ENCODE data around the gene CD2AP.
A peak's percentile ranks its signal among the peaks of the same experiment; 100 is the strongest.
"Not testable (repeated sequence)": the region's sequence is repeated elsewhere in the genome, so short reads cannot be mapped to it uniquely, and the experiment has no call there.

CD2AP gene, protein sequence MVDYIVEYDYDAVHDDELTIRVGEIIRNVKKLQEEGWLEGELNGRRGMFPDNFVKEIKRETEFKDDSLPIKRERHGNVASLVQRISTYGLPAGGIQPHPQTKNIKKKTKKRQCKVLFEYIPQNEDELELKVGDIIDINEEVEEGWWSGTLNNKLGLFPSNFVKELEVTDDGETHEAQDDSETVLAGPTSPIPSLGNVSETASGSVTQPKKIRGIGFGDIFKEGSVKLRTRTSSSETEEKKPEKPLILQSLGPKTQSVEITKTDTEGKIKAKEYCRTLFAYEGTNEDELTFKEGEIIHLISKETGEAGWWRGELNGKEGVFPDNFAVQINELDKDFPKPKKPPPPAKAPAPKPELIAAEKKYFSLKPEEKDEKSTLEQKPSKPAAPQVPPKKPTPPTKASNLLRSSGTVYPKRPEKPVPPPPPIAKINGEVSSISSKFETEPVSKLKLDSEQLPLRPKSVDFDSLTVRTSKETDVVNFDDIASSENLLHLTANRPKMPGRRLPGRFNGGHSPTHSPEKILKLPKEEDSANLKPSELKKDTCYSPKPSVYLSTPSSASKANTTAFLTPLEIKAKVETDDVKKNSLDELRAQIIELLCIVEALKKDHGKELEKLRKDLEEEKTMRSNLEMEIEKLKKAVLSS

DNA sequence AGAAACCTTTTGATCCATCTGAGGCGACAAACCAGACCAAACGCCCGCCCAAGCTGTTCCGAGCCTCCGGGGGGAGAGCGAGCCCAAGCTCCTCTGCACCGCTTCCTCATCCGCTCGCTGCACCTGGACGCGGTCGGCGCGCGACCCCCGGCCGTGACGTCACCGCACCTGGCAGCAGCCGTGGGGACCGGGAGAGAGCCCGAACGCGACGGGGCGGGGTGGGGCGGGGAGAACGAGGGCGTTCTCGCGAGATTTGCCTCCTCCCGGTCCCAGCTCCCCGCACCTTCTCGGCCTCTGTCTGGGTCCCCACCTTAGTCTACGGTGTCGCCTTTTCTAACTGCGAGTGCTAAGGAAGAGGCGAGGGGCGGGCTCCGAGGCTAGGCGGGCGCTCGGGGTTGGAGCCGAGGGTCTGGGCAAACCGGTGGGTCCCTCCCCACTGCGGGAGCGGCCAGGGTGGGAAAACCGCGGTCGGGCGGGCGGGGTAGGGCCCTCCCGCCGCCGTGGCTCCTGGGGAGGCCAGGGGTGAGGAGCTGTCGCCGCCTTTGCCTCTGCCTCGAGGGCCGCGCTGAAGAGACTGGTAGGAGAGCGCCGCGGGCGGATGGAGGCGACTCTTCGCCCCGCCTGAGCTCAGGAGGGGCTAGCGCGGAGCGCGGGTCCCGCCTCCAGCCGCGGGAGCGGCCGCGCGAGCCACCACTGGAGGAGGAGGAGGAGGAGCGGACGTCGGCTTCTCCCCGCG, at the start of gene CD2AP:
Gene CD2AP, plus strand, starts transcription at position 293 of the 736 bp plus-strand sequence. CDS start 456 bp downstream, outside the sequence.
- DNase-seq = peak; percentile 71 to 77

DNA sequence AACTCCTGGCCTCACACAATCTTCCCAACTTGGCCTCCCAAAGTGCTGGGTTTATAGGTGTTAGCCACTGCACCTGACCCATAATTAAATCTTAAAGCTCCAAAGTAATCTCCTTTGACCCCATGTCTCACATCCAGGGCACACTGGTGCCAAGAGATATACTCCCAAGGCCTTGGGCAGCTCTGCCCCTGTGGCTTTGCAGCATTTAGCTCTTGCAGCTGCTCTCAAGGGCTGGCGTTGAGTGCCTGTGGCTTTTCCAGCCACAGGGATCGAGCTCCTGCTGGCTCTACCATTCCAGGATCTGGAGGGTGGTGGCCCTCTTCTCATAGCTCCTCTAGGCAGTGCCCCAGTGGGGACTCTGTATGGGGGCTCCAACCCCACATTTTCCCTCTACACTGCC, 49.3 kb upstream of the CD2AP start:
- DNase-seq = no peak

DNA sequence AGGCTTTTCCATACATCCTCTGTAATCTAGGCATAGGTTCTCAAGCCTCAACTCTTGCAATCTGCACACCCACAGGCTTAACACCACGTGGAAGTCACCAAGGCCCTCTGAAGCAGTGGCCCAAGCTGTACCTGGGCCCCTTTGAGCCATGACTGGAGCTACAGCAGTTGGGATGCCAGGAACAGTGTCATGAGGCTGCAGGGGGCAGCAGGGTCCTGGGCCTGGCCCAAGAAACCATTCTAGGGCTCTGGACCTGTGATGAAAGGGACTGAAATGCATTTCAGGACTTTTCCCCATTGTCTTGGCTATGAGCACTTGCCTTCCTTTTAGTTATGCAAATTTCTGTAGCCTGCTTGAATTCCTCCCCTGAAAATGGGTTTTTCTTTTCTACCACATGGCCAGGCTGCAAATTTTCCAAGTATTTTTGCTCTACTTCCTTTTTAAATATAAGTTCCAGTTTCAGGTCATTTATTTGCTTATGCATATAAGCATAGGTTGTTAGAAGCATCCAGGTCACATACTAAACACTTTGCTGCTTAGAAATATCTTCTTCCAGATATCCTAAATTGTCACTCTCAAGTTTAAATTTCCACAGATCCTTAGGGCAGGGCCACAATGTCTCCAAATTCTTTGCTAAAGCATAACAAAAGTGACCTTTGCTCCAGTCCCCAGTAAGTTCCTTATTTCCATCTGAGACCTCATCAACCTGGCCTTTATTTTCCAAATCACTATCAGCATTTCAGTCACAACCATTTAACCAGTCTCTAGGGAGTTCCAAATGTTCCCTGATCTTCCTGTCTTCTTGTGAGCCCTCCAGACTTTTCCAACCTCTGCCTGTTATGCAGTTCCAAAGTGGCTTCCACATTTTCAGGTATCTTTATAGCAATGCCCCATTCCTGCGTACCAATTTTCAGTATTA, 48.6 kb upstream of the CD2AP start:
- DNase-seq = no peak

DNA sequence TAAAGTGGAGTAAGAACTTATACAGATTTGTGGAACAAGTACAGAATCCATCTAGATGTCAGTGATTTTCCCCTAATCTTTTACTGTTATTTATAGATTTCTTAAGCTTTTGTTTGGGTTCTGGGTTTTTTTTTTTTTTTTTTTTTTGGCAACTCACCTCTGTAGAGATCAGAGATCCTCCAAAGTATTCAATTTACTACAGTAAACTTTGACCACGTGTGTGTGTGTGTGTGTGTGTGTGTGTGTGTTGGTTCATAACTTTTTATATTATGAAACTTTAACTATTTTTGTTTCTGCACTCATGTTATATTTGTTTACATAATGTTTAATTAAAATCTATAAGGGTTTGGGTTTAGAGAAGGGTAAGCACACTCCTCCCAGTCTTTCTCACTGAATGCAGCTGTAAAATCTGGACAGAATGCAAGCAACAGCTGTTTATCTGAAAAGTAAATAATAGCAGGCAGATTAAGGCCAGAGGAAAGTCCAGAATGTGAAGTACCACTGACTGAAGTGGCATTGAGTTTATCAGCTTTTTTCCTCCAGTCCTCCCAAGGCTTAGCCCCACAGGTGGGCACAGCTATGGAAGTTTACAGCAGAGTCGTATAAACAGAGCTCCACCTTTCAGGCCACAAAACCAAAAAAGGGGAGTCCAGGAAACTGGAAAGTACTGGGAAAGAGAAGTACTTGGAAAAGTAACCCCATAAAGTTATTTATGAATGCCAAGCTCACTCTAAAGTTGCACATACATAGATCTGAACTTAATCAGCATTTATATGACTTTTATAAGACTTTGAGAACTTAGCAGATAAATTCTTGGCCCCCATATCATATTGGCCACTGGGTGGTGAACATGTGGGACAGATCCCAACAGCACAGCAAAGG, 43.0 kb upstream of the CD2AP start:
- DNase-seq = no peak

DNA sequence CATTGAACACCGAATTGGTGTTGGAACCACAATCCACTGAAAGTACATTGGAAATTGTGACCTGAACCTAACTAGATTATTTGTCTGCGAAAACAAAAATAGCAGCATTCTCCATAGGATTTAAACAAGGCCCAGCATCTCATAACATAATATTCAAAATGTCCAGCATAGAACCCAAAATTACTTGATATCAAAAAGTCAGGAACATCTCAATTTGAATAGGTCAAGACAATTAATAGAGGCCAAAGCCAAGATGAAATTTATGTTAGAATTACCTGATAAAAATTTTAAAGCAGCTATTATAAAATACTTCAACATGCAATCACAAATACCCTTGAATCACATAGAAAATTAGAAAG, 42.4 kb upstream of the CD2AP start:
- no peak for DNase-seq

DNA sequence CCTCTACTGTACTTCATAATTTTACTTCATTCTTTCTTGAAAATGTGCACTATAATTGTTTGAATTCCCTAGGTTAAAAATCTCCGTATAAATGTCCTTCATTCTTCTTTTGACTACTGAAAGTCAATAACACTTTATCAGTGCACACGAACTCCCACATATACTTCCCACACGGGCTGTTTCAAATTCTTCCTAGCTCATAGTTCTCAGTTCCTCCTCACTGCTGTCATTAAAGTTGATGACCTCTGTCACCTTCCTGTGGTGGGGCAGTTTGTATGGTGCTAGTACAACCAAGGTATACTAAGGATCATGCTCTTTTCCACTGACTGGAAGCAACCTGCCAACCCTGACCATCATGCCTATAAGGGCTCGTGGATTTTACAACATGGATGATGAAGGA, 40.0 kb upstream of the CD2AP start:
- no peak for DNase-seq

DNA sequence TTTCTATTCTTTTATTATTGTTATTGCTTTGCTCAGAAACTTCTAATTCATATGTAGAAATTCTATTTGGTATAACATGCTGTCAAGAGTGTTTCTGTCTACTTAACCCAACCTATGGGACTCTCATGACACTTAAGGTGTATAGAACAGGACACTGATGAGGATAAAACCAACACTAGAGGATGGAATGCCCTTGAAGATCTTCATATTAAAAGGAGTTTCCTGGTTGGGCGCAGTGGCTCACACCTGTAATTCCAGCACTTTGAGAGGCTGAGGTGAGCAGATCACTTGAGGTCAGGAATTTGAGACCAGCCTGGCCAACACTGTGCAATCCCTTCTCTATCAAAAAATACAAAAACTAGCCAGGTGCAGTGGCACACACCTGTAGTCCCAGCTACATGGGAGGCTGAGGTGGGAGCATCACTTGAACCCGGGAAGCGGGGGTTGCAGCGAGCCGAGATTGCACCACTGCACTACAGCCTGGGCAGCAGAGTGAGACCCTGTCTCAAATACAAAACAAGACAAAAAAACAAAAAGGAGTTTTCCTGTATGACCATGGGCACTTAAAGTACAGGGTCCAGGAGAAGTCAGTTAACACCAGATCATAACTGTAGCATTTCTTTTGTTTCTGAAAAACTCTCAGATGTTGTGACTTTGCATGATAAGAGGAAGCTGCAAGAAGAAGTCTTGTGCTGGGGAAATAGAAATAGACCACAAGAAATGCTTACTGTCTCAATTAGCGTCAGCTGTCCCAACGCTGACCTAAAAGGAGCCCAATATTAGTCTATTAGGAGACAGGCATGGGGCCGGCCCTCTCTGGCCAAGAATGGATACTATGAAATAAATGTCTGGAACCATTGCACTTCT, 38.9 kb upstream of the CD2AP start:
- DNase-seq = peak; percentile 50 to 52

DNA sequence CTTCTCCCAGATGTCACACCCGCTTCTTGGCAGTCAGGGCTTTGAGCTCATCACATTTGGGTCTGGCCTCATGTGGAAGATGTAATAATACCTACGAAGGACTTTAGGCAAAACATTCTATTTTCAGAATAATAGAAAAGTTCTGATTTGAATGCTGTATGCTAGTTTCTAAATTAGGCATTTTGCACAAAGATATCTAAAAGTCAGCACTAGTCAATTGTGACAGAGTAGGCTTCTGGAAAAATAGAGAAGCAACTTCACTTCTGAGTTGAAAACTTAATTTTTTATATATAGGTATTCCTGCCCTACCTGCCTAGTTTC, 38.3 kb upstream of the CD2AP start:
- no peak for DNase-seq

DNA sequence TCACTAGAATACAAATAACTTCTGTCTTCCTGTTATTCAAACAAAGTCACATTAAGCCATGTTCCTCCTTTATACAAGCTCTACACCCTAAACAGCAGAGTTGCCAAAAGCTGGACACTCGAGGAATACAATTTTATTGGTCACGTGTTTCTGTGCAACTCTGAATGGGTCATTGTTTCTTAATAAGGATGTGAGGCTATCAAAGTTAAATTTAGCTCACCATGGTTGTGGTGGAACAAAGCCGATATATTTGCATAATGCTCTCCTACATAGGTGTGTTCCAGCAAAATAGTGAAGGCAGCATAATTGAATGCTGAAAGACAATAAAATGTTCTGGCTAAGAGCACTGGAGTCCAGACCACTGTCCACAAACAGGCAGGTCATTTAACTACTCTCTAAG, 36.9 kb upstream of the CD2AP start:
- DNase-seq = no peak

DNA sequence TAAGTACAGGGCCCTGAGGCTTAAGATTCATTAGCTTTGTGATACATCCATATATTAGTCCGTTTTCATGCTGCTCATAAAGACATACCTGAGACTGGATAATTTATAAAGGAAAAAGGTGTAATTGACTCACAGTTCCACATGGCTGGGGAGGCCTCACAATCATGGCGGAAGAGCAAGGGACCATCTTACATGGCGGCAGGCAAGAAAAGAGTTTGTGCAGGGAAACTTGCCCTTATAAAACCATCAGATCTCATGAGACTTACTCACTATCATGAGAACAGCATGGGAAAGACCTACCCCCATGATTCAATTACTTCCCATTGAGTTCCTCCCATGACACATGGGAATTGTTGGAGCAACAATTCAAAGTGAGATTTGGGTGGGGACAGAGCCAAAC, 32.6 kb upstream of the CD2AP start:
- DNase-seq = not testable (repeated sequence)

DNA sequence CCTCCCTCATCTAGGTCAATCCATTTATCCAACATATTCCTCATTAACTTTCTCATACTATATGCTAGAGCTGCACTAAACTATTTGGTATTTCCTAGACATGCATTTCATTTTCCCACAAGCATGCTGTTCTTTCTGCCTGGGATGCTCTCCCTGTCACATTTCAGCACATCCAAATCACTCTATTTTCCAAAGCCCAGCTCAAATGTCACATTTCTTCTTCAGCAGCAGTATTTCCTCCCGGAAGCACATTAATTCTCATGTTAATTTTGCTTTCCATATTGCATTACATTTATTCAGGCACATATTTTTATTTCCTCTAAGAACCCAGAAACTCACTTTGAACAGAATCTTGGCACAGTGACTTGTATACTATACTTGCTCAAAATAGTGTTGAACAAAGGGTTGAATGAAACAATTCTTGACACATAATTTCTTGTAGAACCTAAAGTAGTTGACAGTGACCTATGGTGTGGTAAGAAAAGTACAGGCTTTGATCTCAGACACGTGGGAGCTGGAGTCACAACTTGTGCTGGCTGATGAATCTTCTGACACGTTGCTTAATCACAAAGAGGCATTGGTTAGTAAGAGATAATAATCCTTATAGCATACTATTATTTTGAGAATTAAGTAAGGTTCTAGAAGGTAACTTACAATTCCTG, 30.8 kb upstream of the CD2AP start:
- DNase-seq = no peak

DNA sequence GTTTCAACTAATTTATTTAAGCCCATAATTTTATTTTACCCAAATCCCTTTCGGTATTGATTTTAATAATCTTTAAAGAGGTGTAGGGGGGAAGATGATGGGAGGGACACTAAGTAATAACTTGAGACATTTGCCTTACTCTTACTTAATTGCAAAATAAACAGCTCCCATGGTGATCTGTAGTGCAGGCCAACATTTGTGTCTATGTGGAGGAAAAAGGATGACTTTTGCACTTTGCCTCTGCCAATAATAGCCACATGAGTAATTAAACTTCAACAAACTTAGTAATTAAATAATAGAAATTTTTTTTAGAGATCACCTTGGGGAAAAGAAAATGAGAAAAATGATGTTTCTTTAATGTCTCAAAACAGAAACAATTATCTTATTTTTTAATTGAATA, 29.9 kb upstream of the CD2AP start:
- DNase-seq = no peak

DNA sequence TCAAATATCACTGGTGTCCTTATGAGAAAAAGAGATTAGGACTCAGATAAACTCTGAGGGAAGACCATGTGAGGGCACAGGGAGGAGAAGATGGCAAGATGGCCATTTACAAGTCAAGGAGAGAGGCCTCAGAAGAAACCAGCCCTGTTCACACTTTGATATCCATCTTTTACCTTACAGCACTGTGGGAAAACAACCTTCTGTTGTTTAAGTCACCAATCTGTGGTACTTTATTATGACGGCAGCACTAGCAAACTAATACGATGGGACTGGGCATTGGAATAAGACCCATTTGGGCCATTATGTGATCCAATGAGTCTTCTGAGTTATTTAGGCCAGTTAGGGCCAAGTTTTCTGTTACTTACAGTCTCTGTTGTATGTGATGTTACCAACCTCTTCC, 26.4 kb upstream of the CD2AP start:
- DNase-seq = no peak

DNA sequence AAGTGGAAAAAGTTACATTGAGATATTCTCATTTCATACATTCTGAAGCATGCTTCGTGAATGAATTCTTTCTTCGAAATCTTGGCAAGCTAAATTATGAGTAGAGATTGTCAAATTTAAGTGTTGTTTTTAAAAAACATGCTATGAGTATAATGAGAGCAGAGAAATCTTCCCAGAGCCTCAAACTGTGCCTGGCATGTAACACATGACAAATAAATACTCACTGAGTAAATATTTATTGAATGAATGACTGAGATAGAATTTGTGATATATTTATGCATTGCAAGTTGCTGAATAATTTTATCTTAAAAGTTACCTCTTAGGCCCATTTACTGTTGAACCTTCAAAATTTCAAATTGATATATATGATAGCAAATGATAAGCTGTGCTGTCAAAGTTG, 24.7 kb upstream of the CD2AP start:
- no peak for DNase-seq

DNA sequence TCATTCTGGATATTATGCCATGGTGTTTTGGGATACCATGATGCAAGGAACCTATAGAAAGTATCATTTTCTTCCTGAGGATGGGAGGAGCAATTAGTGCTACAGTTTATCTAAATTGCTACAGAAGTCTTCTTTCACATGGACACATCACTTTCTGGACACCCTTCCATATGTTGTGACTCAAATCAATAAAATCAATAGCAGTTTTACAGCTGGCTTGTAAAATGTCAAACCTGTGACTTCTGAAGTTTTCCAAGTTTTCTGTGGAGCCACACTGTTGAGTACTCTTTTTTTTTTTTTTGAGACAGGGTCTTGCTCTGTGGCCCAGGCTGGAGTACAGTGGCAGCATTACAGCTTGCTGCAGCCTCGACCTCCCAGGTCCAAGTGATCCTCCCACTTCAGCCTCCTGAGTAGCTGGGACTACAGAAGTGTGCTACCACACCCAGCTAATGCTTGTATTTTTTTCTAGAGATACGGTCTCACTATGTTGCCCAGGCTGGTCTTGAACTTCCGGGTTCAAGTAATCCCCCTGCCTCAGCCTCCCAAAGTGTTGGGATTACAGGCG, 24.1 kb upstream of the CD2AP start:
- DNase-seq = no peak

DNA sequence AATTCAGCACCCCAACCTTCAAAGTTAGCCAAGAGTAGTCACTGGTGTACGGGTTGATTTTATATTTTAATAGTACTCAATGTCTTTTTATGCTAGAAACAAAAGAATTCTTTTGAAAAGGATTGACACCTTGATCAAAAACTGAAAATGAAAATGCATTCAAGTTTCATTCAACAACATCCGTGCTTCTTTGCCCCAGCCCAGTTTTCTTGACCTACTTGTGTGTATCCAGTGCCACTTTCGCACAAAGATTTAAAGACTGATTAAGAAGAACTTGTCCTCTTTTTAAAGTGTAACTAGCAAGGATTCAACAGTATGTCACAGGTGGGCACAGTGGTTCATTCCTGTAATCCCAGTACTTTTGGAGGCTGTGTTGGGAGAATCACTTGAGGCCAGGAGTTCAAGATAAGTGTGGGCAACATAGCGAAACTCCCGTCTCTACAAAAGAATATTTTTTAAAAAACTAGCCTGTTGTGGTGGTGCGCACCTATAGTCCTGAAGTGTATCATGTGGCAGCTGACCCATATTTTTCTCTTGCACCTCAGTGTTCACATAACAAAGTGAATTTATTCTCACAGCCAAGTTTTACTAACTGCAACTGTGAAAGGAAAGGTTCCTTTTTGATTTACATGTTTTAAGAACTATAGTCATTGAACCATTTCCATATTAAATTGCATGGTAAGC, 22.7 kb upstream of the CD2AP start:
- DNase-seq = no peak

DNA sequence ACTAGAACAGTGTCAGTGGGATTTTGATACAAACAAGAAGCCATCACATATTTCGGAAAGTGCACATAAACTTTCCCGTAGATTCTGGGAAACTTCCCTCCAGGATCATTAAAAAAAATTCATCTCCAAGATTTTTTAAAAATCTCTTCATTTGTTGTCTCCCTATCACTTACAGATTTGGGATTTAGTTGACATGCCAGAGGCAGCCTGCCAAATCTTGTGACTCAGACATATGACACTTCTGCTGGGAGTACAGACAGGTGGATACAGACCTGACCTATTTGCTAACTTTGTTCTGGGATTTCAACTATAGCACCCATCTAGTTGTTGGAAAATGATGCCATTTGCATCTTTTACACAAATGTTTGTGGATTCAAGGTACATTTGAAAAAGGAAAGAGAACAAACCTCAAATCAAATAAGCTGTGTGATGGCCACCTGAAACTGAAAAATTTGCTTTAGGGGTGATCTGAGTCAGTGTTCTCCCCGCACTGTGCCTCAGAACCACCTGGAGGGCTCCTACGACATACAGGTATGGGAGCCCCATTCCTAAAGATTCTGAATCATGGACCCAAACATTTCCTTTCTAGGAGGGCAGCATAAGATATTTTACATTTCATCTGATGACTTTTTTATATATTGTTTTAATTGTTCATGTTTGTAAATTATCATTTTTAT, 21.9 kb upstream of the CD2AP start:
- DNase-seq = no peak

DNA sequence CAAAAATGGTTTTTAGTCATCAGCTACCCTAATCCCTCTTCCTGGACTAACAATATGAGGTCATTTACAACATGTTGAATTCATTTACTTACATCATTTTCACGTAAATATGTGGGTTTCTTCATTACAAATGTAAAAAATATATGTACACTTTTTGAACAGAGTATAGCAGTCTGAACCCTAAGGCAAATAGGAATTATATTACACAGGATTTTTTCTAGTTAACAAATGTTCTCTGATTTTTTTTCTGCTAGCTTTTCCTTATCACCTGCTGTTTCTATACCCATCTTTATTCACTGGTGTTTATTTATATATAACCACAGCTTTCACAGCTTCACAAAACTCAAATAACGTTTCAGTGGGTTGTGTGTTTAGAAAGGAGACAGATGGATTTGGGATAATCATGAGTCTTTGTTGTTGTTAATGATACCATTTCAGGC, 21.0 kb upstream of the CD2AP start:
- DNase-seq = no peak

DNA sequence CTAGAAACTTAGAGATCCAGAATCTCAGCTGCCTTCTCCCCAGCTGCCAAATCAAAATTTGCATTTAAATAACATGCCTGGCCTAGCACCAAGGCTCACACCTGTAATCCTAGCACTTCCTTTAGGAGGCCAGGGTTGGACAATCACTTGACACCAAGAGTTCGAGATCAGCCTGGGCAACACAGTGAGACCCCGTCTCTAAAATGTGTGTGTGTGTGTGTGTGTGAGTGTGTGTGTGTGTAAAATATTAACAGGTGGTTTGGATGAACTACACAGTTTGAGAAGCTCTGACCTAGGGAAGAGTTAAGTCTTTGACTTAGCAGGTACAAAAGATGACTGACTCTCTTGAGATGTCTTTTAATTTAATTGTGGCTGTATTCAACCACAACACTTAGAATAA, 20.2 kb upstream of the CD2AP start:
- no peak for DNase-seq
